ENCODE results near the gene TMTC3. TPM values are rescaled to one million over a fixed set of nuclear protein-coding genes. Genes with fewer than 3 reads are reported as not detected.

The TMTC3 gene
- total and polyA plus RNA-seq, 4 donors, result 3.0 to 28.2 (median 6.3) TPM

DNA sequence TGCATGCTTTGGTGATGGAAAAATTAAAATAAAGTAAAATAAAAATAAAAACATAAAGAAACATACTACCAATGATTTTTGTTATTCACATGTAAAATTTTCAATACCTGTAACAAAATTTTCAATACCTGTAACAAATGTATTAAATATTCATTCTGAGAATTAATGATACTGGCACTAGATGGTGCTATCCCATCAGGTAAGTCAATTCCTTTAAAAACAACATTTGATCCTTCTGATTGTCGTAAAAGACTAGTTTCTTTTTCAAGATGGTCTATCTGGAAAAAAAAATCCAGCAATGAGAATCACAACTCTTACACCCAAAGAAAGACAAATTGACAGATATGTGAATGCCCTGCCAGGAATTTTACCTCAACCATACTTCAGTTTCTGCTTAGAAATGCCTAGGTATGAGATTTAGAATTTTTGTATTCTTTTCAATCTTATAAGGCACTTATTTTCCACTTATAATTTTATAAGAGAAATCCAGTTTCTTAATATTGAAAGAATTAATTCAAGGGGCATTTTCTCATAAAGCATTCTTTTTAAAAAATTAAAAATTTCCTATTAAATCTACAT, 30.9 kb upstream of the TMTC3 start:
- 10% methylated on average over 1 of the region's 1 CpG for WGBS
- no peak for TF ChIP-seq HNF4A (conservative IDR thresholded peaks at IDR 0.05)
- TF ChIP-seq YY1 (IDR thresholded peaks at IDR 0.05), result peak; percentile 24
- TF ChIP-seq, protein P1, sequence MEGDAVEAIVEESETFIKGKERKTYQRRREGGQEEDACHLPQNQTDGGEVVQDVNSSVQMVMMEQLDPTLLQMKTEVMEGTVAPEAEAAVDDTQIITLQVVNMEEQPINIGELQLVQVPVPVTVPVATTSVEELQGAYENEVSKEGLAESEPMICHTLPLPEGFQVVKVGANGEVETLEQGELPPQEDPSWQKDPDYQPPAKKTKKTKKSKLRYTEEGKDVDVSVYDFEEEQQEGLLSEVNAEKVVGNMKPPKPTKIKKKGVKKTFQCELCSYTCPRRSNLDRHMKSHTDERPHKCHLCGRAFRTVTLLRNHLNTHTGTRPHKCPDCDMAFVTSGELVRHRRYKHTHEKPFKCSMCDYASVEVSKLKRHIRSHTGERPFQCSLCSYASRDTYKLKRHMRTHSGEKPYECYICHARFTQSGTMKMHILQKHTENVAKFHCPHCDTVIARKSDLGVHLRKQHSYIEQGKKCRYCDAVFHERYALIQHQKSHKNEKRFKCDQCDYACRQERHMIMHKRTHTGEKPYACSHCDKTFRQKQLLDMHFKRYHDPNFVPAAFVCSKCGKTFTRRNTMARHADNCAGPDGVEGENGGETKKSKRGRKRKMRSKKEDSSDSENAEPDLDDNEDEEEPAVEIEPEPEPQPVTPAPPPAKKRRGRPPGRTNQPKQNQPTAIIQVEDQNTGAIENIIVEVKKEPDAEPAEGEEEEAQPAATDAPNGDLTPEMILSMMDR (IDR thresholded peaks at IDR 0.05; ENCODE audit: low read depth, low read length, missing input control), result peak; percentile 47
- no peak for TF ChIP-seq GABPA (IDR thresholded peaks at IDR 0.05 in 1 of 2, conservative IDR thresholded peaks at IDR 0.05 in 1 of 2)
- TF ChIP-seq, protein P2, sequence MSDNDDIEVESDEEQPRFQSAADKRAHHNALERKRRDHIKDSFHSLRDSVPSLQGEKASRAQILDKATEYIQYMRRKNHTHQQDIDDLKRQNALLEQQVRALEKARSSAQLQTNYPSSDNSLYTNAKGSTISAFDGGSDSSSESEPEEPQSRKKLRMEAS (IDR thresholded peaks at IDR 0.05), result no peak
- peak; percentile 71 for TF ChIP-seq RAD21 (IDR thresholded peaks at IDR 0.05)
- TF ChIP-seq EGR1 (IDR thresholded peaks at IDR 0.05; ENCODE audit: low read depth in 2 of 2), result no peak
- no peak for TF ChIP-seq HNF4G (IDR thresholded peaks at IDR 0.05)
- no peak for DNase-seq (ENCODE audit: low spot score)
- peaks cover 0 to 11% (median 4%) of the 10 kb centered on the region in 4 donors for H3K36me3 ChIP-seq (ENCODE audit: control insufficient read depth in 4 of 4, insufficient read depth in 3 of 4, low read depth in 1 of 4, low read length in 3 of 4)
- peak overlapping the region; percentile 59 to 83 for H3K9ac ChIP-seq (ENCODE audit: low read depth in 1 of 2, low read length in 2 of 2)
- H3K4me3 ChIP-seq (ENCODE audit: low read depth in 1 of 3, low read length in 3 of 3), result peak overlapping the region; percentile 42 to 72 (median 65)
- no peaks in the 10 kb centered on the region for H3K4me1 ChIP-seq (ENCODE audit: control insufficient read depth in 4 of 4, insufficient read depth in 4 of 4, low read length in 3 of 4)
- no peak overlapping the region for H3K27ac ChIP-seq (ENCODE audit: low read depth in 1 of 2, low read length in 2 of 2)
- no peaks in the 10 kb centered on the region for H3K9me3 ChIP-seq (ENCODE audit: control insufficient read depth in 4 of 4, low read length in 3 of 4)
- no peaks in the 10 kb centered on the region for H3K27me3 ChIP-seq (ENCODE audit: control insufficient read depth in 4 of 4, insufficient read depth in 4 of 4, low read length in 3 of 4)

DNA sequence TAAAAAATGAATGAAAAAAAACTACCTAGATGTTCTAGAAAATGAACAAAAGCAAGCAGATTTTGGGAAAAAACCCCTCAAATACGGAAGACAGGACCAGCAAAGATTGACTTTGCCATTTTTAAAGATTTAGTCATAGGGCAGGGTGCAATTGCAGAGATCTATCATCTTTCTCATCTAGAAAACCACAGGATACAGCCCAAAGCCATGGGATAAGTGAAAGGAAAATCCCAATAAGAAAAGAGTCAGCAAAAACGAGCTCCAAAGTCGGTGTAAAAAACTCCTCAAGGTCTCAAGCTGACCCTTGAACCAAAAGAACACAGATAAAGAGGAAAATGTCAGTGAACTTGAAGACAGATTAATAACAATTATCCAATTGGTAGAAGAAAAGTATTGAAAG, 28.2 kb upstream of the TMTC3 start:
- H3K27me3 ChIP-seq (ENCODE audit: control insufficient read depth in 4 of 4, insufficient read depth in 4 of 4, low read length in 3 of 4), result no peaks in the 10 kb centered on the region
- H3K27ac ChIP-seq (ENCODE audit: low read depth in 1 of 2, low read length in 2 of 2), result no peak overlapping the region
- H3K4me3 ChIP-seq (ENCODE audit: low read depth in 1 of 3, low read length in 3 of 3), result no peak overlapping the region
- WGBS, result 51% methylated on average over 3 of the region's 3 CpGs
- DNase-seq (ENCODE audit: low spot score), result no peak
- H3K9ac ChIP-seq (ENCODE audit: low read depth in 1 of 2, low read length in 2 of 2), result no peak overlapping the region
- H3K4me1 ChIP-seq (ENCODE audit: control insufficient read depth in 4 of 4, insufficient read depth in 4 of 4, low read length in 3 of 4), result no peaks in the 10 kb centered on the region
- H3K36me3 ChIP-seq (ENCODE audit: control insufficient read depth in 4 of 4, insufficient read depth in 3 of 4, low read depth in 1 of 4, low read length in 3 of 4), result peaks cover 0 to 13% (median 2%) of the 10 kb centered on the region in 4 donors
- H3K9me3 ChIP-seq (ENCODE audit: control insufficient read depth in 4 of 4, low read length in 3 of 4), result no peaks in the 10 kb centered on the region
- TF ChIP-seq, protein P2 (IDR thresholded peaks at IDR 0.05), result no peak
- TF ChIP-seq, protein P3, sequence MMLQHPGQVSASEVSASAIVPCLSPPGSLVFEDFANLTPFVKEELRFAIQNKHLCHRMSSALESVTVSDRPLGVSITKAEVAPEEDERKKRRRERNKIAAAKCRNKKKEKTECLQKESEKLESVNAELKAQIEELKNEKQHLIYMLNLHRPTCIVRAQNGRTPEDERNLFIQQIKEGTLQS (IDR thresholded peaks at IDR 0.05), result no peak
- TF ChIP-seq YY1 (IDR thresholded peaks at IDR 0.05) (no peak), EGR1 (IDR thresholded peaks at IDR 0.05; ENCODE audit: low read depth in 2 of 2) (no peak), HNF4A (conservative IDR thresholded peaks at IDR 0.05) (no peak), JUND (IDR thresholded peaks at IDR 0.05) (no peak), GABPA (IDR thresholded peaks at IDR 0.05 in 1 of 2, conservative IDR thresholded peaks at IDR 0.05 in 1 of 2) (no peak), NR2F2 (IDR thresholded peaks at IDR 0.05) (no peak), HNF4G (IDR thresholded peaks at IDR 0.05) (no peak), RAD21 (IDR thresholded peaks at IDR 0.05) (no peak), SP1 (IDR thresholded peaks at IDR 0.05) (no peak), TAF1 (conservative IDR thresholded peaks at IDR 0.05) (no peak), FOXA2 (IDR thresholded peaks at IDR 0.05) (no peak), RXRA (IDR thresholded peaks at IDR 0.05) (no peak), FOXA1 (IDR thresholded peaks at IDR 0.05) (no peak)
- TF ChIP-seq, protein P4, sequence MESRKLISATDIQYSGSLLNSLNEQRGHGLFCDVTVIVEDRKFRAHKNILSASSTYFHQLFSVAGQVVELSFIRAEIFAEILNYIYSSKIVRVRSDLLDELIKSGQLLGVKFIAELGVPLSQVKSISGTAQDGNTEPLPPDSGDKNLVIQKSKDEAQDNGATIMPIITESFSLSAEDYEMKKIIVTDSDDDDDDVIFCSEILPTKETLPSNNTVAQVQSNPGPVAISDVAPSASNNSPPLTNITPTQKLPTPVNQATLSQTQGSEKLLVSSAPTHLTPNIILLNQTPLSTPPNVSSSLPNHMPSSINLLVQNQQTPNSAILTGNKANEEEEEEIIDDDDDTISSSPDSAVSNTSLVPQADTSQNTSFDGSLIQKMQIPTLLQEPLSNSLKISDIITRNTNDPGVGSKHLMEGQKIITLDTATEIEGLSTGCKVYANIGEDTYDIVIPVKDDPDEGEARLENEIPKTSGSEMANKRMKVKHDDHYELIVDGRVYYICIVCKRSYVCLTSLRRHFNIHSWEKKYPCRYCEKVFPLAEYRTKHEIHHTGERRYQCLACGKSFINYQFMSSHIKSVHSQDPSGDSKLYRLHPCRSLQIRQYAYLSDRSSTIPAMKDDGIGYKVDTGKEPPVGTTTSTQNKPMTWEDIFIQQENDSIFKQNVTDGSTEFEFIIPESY (IDR thresholded peaks at IDR 0.05), result no peak
- TF ChIP-seq, protein P1 (IDR thresholded peaks at IDR 0.05; ENCODE audit: low read depth, low read length, missing input control), result no peak
- TF ChIP-seq, protein P5, sequence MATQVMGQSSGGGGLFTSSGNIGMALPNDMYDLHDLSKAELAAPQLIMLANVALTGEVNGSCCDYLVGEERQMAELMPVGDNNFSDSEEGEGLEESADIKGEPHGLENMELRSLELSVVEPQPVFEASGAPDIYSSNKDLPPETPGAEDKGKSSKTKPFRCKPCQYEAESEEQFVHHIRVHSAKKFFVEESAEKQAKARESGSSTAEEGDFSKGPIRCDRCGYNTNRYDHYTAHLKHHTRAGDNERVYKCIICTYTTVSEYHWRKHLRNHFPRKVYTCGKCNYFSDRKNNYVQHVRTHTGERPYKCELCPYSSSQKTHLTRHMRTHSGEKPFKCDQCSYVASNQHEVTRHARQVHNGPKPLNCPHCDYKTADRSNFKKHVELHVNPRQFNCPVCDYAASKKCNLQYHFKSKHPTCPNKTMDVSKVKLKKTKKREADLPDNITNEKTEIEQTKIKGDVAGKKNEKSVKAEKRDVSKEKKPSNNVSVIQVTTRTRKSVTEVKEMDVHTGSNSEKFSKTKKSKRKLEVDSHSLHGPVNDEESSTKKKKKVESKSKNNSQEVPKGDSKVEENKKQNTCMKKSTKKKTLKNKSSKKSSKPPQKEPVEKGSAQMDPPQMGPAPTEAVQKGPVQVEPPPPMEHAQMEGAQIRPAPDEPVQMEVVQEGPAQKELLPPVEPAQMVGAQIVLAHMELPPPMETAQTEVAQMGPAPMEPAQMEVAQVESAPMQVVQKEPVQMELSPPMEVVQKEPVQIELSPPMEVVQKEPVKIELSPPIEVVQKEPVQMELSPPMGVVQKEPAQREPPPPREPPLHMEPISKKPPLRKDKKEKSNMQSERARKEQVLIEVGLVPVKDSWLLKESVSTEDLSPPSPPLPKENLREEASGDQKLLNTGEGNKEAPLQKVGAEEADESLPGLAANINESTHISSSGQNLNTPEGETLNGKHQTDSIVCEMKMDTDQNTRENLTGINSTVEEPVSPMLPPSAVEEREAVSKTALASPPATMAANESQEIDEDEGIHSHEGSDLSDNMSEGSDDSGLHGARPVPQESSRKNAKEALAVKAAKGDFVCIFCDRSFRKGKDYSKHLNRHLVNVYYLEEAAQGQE (IDR thresholded peaks at IDR 0.05), result no peak

Data from liver (tissue), 9 donors.